Smooth muscle cell (in vitro differentiated cells): Measurements from ENCODE around the gene CACNA1E. TPM values are rescaled to one million over a fixed set of nuclear protein-coding genes. Genes with fewer than 3 reads are reported as not detected.

ENCODE experiments used
- DNase-seq: peaks from one replicate; lab custom pipeline; 2025; ENCODE audit not compliant: unreplicated experiment; lab: John Stamatoyannopoulos, UW
- H2AFZ ChIP-seq: fragments of 200-600 bp; sonication (generic); 2 replicates; pipeline ENCODE4 v1.6.0; 2016; ENCODE audit warnings: antibody characterized with exemption, low read depth, mild to moderate bottlenecking
- H3F3A ChIP-seq: fragments of 200-600 bp; sonication (generic); 2 replicates; pipeline ENCODE4 v1.6.0; 2017; ENCODE audit warnings: antibody characterized with exemption, low read depth
- H3K27ac ChIP-seq: fragments of 200-600 bp; sonication (generic); 2 replicates; pipeline ENCODE4 v1.5.1; 2016; ENCODE audit warnings: low read depth, mild to moderate bottlenecking
- H3K27me3 ChIP-seq: fragments of 200-600 bp; sonication (generic); 2 replicates; pipeline ENCODE4 v1.6.1; 2016; ENCODE audit warnings: low read depth, mild to moderate bottlenecking
- H3K36me3 ChIP-seq: fragments of 200-600 bp; sonication (generic); 2 replicates; pipeline ENCODE4 v1.5.1; 2016; ENCODE audit warnings: low read depth
- H3K4me1 ChIP-seq: fragments of 200-600 bp; sonication (generic); 2 replicates; pipeline ENCODE4 v1.5.1; 2016; ENCODE audit warnings: low read depth
- H3K4me2 ChIP-seq: fragments of 200-600 bp; sonication (generic); 2 replicates; pipeline ENCODE4 v1.6.0; 2016; ENCODE audit warnings: mild to moderate bottlenecking
- H3K4me3 ChIP-seq: fragments of 200-600 bp; sonication (generic); 2 replicates; pipeline ENCODE4 v1.5.1; 2016; ENCODE audit warnings: mild to moderate bottlenecking
- H3K79me2 ChIP-seq: fragments of 200-600 bp; sonication (generic); 2 replicates; pipeline ENCODE4 v1.6.0; 2016; ENCODE audit warnings: low read depth, mild to moderate bottlenecking
- H3K9ac ChIP-seq: fragments of 200-600 bp; sonication (generic); 2 replicates; pipeline ENCODE4 v1.6.0; 2016; ENCODE audit warnings: low read depth
- H3K9me3 ChIP-seq: fragments of 200-600 bp; sonication (generic); replicated peaks from 2 replicates; pipeline ENCODE4 v1.5.1; 2016; ENCODE audit warnings: low read depth
- H4K20me1 ChIP-seq: fragments of 200-600 bp; sonication (generic); 2 replicates; pipeline ENCODE4 v1.6.0; 2016; ENCODE audit warnings: low read depth
- WGBS: methylation state at CpG from one replicate; pipeline ENCODE4 v1.1.7; 2016; ENCODE audit warnings: low lambda C conversion rate; 5-methylcytosine and 5-hydroxymethylcytosine counted together
- polyA plus RNA-seq: library from polyadenylated mRNA; unstranded; fragments of >200 nt; fragmentation: Nextera tagmentation; extraction: Ambion mirVana; gene quantifications from 2 replicates; pipeline ENCODE4 v1.2.1, GENCODE V29; 2016
- total RNA-seq: library from RNA; depleted of rRNA; stranded (reverse); fragments of >200 nt; gene quantifications from 2 replicates; pipeline ENCODE4 v1.2.3, GENCODE V29; 2014
- TF ChIP-seq, protein P1 (sequence below): fragments of 200-600 bp; sonication (generic); IDR thresholded peaks from 2 replicates; pipeline ENCODE4 v1.5.1; 2017; ENCODE audit warnings: borderline replicate concordance, mild to moderate bottlenecking, antibody characterized with exemption; ENCODE audit not compliant: insufficient read depth, poor library complexity, severe bottlenecking

CACNA1E gene
- total and polyA plus RNA-seq, 2 experiments from 2014 or later = not detected

DNA sequence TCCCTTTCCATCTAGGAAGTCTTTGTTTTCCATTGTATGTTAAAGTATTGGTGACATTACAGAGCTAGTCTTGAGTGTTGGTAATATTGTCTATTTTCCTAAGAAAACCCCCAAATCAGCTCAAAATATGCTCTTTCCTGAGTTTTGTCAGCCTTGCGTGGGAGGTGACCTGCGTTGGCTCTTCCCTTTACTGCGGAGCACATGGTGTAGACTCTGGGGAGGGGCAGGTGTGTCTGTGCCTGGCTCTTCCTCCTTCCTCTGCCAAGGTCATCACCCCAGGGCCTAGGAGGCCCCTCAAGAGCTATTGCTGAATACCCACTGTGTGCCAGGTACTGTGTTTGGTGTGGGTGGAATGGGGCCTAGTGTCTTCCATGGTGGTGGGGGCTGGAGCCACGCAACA is 33.4 kb downstream of the CACNA1E start:
- Histone ChIP-seq H3K4me2 (no peak overlapping the region), H3K36me3 (no peaks in the 10 kb centered on the region), H3F3A (no peaks in the 10 kb centered on the region), H3K27me3 (no peaks in the 10 kb centered on the region), H3K9me3 (no peaks in the 10 kb centered on the region), H3K79me2 (no peaks in the 10 kb centered on the region), H2AFZ (no peak overlapping the region), H3K4me1 (no peaks in the 10 kb centered on the region), H4K20me1 (no peaks in the 10 kb centered on the region), H3K4me3 (no peak overlapping the region), H3K9ac (no peak overlapping the region), H3K27ac (no peak overlapping the region)
- 93% methylated on average over 4 of the region's 4 CpGs for WGBS
- DNase-seq = no peak
- TF ChIP-seq, protein P1, sequence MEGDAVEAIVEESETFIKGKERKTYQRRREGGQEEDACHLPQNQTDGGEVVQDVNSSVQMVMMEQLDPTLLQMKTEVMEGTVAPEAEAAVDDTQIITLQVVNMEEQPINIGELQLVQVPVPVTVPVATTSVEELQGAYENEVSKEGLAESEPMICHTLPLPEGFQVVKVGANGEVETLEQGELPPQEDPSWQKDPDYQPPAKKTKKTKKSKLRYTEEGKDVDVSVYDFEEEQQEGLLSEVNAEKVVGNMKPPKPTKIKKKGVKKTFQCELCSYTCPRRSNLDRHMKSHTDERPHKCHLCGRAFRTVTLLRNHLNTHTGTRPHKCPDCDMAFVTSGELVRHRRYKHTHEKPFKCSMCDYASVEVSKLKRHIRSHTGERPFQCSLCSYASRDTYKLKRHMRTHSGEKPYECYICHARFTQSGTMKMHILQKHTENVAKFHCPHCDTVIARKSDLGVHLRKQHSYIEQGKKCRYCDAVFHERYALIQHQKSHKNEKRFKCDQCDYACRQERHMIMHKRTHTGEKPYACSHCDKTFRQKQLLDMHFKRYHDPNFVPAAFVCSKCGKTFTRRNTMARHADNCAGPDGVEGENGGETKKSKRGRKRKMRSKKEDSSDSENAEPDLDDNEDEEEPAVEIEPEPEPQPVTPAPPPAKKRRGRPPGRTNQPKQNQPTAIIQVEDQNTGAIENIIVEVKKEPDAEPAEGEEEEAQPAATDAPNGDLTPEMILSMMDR = no peak

DNA sequence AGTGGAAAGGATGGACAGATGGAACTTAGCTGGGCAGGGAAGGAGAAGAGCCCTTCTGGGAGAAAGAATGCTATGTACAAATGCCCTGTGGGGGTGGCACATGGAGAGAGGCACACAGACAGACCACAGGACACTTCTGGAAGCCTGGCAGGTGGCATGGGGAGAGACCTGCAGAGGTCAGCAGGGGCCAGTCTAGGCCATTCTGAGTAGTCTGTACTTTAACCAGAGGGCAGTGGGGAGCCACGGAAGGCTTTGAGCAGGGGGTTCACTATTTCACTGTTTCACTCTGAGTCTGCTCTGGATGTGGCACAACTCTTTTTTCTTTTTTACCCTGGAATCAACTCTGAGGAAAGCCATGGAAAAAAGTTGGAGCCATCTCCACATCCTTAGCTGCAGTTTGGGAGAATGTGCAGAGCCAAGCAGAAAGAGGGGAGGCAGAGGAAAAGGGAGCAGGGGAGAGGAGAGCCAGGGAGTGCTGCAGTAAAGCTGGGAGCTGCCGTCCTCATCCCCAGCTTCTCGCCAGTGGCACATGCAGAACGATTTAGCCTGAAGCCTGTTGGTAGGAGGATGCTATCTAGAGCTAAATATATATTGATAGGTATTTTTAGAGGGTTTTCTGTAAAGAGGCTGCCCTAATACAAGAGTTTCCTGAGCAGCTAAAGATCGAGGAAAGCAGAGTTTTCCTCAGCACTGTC is 34.0 kb downstream of the CACNA1E start:
- H3K9ac ChIP-seq = no peak overlapping the region
- H3K27ac ChIP-seq = no peak overlapping the region
- no peaks in the 10 kb centered on the region for H3K27me3 ChIP-seq
- H3K4me2 ChIP-seq = no peak overlapping the region
- H3K79me2 ChIP-seq = no peaks in the 10 kb centered on the region
- 58% methylated on average over 5 of the region's 5 CpGs for WGBS
- no peaks in the 10 kb centered on the region for H3K9me3 ChIP-seq
- no peaks in the 10 kb centered on the region for H3K4me1 ChIP-seq
- H3K4me3 ChIP-seq = no peak overlapping the region
- no peak overlapping the region for H2AFZ ChIP-seq
- H3F3A ChIP-seq = no peaks in the 10 kb centered on the region
- DNase-seq = no peak
- no peaks in the 10 kb centered on the region for H3K36me3 ChIP-seq
- H4K20me1 ChIP-seq = no peaks in the 10 kb centered on the region
- TF ChIP-seq, protein P1 = no peak

DNA sequence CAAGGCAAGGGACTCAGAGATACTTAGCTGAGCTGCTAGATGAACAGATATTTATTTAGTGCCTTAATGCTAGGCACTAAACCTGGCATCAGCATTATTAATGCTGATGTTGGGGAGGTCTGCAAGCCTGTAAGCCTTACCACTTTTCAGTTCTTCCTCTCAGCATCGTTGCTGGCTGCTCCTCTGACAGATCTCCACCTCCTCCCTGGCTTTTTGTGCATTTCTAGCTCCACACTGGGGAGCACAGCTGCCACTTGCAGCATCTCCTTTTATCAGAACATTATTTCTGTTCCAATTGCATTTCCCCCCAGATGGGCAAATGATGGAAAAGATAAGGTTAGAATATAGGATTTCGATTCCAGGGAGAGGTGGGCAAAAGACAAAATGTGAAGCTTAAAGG is 34.8 kb downstream of the CACNA1E start:
- Histone ChIP-seq H3K4me1 (no peaks in the 10 kb centered on the region), H3K9me3 (no peaks in the 10 kb centered on the region), H4K20me1 (no peaks in the 10 kb centered on the region), H3K4me3 (no peak overlapping the region), H3K9ac (no peak overlapping the region), H3K27ac (no peak overlapping the region), H3K36me3 (no peaks in the 10 kb centered on the region), H3F3A (no peaks in the 10 kb centered on the region), H3K27me3 (no peaks in the 10 kb centered on the region), H3K79me2 (no peaks in the 10 kb centered on the region), H3K4me2 (no peak overlapping the region), H2AFZ (no peak overlapping the region)
- no peak for DNase-seq
- 73% methylated on average over 2 of the region's 2 CpGs for WGBS
- TF ChIP-seq, protein P1 = no peak

DNA sequence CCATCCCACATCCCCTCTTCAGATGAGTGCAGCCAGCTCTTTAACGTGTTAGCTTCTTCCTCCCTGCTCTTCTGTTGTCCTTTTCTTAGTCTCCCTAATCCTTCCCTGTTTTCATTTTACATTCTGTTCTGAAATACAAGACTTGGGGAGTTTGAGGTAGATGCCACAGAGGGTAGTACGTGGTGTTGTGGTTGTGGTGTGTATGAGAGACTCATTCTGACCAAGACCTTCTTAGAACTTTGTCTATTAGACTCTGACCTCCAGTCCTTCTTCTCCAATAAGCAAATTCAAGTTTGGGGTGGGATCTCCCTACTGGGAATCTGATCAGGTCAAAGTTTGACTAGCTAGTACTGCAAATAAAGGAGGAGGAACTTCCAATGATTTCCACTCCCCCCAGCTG is 39.5 kb downstream of the CACNA1E start:
- no peak overlapping the region for H3K4me2 ChIP-seq
- DNase-seq = no peak
- no peaks in the 10 kb centered on the region for H3F3A ChIP-seq
- H3K9me3 ChIP-seq = no peaks in the 10 kb centered on the region
- H3K4me3 ChIP-seq = no peak overlapping the region
- H3K4me1 ChIP-seq = no peaks in the 10 kb centered on the region
- no peaks in the 10 kb centered on the region for H3K79me2 ChIP-seq
- no peaks in the 10 kb centered on the region for H4K20me1 ChIP-seq
- no peak overlapping the region for H2AFZ ChIP-seq
- no peak overlapping the region for H3K9ac ChIP-seq
- 78% methylated on average over 2 of the region's 2 CpGs for WGBS
- no peak overlapping the region for H3K27ac ChIP-seq
- no peaks in the 10 kb centered on the region for H3K36me3 ChIP-seq
- TF ChIP-seq, protein P1 = no peak
- no peaks in the 10 kb centered on the region for H3K27me3 ChIP-seq
